BE2C (cell line): ENCODE data around the gene FOXJ3.

Experiments used
- DNase-seq: peaks from one replicate; pipeline ENCODE4 v3.0.0-alpha.2; 2020
- H3K27me3 ChIP-seq: fragments of 250-450 bp; sonication (Bioruptor Pico); 2 replicates; pipeline ENCODE4 v1.5.1; 2020; ENCODE audit warnings: mild to moderate bottlenecking
- H3K36me3 ChIP-seq: fragments of 250-450 bp; sonication (Bioruptor Pico); 2 replicates; pipeline ENCODE4 v1.5.1; 2020; ENCODE audit warnings: mild to moderate bottlenecking
- H3K4me1 ChIP-seq: fragments of 250-450 bp; sonication (Bioruptor Pico); 2 replicates; pipeline ENCODE4 v1.5.1; 2020
- H3K4me3 ChIP-seq: 2 replicates; pipeline ENCODE4 v1.5.1; 2011; ENCODE audit warnings: low read depth, low read length
- H3K9me3 ChIP-seq: fragments of 250-450 bp; sonication (Bioruptor Pico); 2 replicates; pipeline ENCODE4 v1.5.1; 2020
- CTCF ChIP-seq: IDR thresholded peaks from 2 replicates; pipeline ENCODE4 v1.5.1; 2012; ENCODE audit warnings: mild to moderate bottlenecking, low read depth, low read length

The FOXJ3 gene

GRCh38 chr1:42135426-42135825 lies 199.6 kb downstream of the FOXJ3 start:
- TF ChIP-seq CTCF: no peak
- H3K27me3 ChIP-seq: no peaks in the 10 kb centered on the region
- DNase-seq: no peak
- H3K36me3 ChIP-seq: no peaks in the 10 kb centered on the region
- H3K4me1 ChIP-seq: no peaks in the 10 kb centered on the region
- H3K4me3 ChIP-seq: no peak overlapping the region
- no peaks in the 10 kb centered on the region for H3K9me3 ChIP-seq

- Histone ChIP-seq H3K27me3 (no peaks in the 10 kb centered on the region), H3K4me3 (no peak overlapping the region), H3K36me3 (no peaks in the 10 kb centered on the region), H3K9me3 (no peaks in the 10 kb centered on the region), H3K4me1 (no peaks in the 10 kb centered on the region)
- no peak for DNase-seq
- TF ChIP-seq CTCF: no peak
These were observed 201.1 kb downstream of the FOXJ3 start for GRCh38 chr1:42133809-42134526.

- no peak for DNase-seq
- no peak for TF ChIP-seq CTCF
- no peaks in the 10 kb centered on the region for H3K36me3 ChIP-seq
- H3K27me3 ChIP-seq: no peaks in the 10 kb centered on the region
- H3K4me1 ChIP-seq: no peaks in the 10 kb centered on the region
- no peaks in the 10 kb centered on the region for H3K9me3 ChIP-seq
- H3K4me3 ChIP-seq: no peak overlapping the region
These were observed 201.6 kb downstream of the FOXJ3 start for GRCh38 chr1:42133390-42133789.

- no peak for TF ChIP-seq CTCF
- H3K27me3 ChIP-seq: no peaks in the 10 kb centered on the region
- H3K4me3 ChIP-seq: no peak overlapping the region
- H3K4me1 ChIP-seq: no peaks in the 10 kb centered on the region
- no peaks in the 10 kb centered on the region for H3K9me3 ChIP-seq
- DNase-seq: no peak
- H3K36me3 ChIP-seq: no peaks in the 10 kb centered on the region
These were observed 204.9 kb downstream of the FOXJ3 start for GRCh38 chr1:42130061-42130660.

GRCh38 chr1:42128964-42129363 lies 206.1 kb downstream of the FOXJ3 start:
- H3K9me3 ChIP-seq: no peaks in the 10 kb centered on the region
- no peak for DNase-seq
- no peaks in the 10 kb centered on the region for H3K36me3 ChIP-seq
- no peak for TF ChIP-seq CTCF
- no peak overlapping the region for H3K4me3 ChIP-seq
- H3K4me1 ChIP-seq: no peaks in the 10 kb centered on the region
- H3K27me3 ChIP-seq: no peaks in the 10 kb centered on the region

- no peak for DNase-seq
- Histone ChIP-seq H3K9me3 (no peaks in the 10 kb centered on the region), H3K36me3 (no peaks in the 10 kb centered on the region), H3K27me3 (no peaks in the 10 kb centered on the region), H3K4me1 (no peaks in the 10 kb centered on the region), H3K4me3 (no peak overlapping the region)
- no peak for TF ChIP-seq CTCF
These were observed 206.5 kb downstream of the FOXJ3 start for GRCh38 chr1:42128499-42128898.
